AG10803 (cell line): ENCODE measurements around the gene TBCD.
"Not testable (repeated sequence)": the region's sequence is repeated elsewhere in the genome, so short reads cannot be mapped to it uniquely, and the experiment has no call there.

Experiments
- DNase-seq: peaks from one replicate; pipeline ENCODE4 v3.0.0; 2010; ENCODE audit warnings: low read depth
- H3K4me3 ChIP-seq: 2 replicates; pipeline ENCODE4 v1.5.1; 2011; ENCODE audit warnings: mild to moderate bottlenecking, low read length, control low read depth
- TF ChIP-seq, protein P1 (sequence below): conservative IDR thresholded peaks from 2 replicates; pipeline ENCODE4 v1.5.1; 2011; ENCODE audit warnings: mild to moderate bottlenecking, low read length, control low read depth, inconsistent platforms

The TBCD gene

DNA sequence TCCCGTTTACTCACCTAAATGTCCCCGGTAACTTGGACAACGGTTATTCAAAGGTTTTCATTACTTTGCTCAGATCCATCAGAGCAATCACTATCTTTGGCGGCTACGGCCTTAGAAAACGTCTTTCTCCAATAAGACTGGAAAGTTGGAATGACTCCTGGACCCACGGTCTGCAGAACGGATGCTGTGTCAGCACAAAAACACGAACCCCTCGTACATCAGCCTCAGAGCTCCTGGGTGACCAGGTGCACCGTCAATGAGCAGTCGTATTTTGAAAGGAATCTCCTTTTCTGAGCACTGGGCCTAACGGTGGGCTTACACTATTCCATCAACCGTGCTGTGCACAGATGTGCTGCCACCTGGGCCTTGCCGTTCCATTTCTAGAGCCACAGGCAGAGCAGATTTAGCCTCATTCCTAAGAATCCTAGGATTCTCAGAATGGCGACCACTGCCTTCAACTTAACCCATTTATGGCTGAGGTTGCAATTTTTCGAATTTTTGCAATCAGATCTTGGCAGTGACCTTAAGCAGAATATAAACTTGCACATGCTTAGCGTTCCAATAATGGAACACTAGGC lies 198.7 kb downstream of the TBCD start:
- DNase-seq, result no peak
- no peak overlapping the region for H3K4me3 ChIP-seq
- TF ChIP-seq, protein P1, sequence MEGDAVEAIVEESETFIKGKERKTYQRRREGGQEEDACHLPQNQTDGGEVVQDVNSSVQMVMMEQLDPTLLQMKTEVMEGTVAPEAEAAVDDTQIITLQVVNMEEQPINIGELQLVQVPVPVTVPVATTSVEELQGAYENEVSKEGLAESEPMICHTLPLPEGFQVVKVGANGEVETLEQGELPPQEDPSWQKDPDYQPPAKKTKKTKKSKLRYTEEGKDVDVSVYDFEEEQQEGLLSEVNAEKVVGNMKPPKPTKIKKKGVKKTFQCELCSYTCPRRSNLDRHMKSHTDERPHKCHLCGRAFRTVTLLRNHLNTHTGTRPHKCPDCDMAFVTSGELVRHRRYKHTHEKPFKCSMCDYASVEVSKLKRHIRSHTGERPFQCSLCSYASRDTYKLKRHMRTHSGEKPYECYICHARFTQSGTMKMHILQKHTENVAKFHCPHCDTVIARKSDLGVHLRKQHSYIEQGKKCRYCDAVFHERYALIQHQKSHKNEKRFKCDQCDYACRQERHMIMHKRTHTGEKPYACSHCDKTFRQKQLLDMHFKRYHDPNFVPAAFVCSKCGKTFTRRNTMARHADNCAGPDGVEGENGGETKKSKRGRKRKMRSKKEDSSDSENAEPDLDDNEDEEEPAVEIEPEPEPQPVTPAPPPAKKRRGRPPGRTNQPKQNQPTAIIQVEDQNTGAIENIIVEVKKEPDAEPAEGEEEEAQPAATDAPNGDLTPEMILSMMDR, result no peak

DNA sequence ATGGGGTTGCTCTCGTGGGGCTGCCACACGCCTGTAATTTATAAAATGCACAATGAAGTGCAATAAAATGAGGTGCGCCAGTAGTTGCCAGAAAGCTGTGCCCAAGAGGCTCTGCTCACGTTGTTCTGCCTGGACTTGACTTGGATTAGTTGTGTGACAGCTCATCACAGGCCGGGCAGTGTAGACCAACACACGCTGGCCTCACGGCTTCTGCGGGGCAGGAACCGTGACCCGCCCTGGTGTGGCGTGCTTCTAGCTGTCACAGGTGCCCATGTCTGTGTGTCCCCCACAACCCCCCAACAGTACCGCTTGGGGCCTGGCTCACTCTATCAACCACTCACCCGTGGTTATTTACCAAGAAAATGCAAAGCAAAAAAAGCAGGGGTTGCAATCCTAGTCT lies 200.2 kb downstream of the TBCD start:
- H3K4me3 ChIP-seq, result no peak overlapping the region
- TF ChIP-seq, protein P1, result no peak
- no peak for DNase-seq

DNA sequence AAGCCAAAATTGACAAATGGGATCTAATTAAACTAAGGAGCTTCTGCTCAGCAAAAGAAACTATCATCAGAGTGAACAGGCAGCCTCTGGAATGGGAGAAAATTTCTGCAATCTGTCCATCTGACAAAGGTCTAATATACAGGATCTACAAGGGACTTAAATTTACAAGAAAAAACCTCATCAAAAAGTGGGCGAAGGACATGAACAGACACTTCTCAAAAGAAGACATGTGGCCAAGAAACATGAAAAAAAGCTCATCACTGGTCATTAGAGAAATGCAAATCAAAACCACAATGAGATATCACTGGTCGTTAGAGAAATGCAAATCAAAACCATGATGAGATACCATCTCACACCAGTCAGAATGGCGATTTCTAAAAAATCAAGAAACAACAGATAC lies 203.2 kb downstream of the TBCD start:
- H3K4me3 ChIP-seq, DNase-seq: not testable (repeated sequence)

DNA sequence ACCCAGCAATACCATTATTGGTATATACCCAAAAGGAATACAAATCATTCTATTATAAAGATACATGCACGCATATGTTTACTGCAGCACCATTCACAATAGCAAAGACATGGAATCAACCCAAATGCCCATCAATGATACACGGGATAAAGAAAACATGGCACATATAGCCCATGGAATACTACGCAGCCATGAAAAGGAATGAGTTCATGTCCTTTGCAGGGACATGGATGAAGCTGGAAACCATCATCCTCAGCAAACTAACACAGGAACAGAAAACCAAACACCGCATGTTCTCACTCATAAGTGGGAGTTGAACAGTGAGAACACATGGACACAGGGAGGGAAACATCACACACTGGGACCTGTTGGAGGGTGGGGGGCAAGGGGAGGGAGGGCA lies 203.8 kb downstream of the TBCD start:
- not testable (repeated sequence) for DNase-seq, H3K4me3 ChIP-seq

DNA sequence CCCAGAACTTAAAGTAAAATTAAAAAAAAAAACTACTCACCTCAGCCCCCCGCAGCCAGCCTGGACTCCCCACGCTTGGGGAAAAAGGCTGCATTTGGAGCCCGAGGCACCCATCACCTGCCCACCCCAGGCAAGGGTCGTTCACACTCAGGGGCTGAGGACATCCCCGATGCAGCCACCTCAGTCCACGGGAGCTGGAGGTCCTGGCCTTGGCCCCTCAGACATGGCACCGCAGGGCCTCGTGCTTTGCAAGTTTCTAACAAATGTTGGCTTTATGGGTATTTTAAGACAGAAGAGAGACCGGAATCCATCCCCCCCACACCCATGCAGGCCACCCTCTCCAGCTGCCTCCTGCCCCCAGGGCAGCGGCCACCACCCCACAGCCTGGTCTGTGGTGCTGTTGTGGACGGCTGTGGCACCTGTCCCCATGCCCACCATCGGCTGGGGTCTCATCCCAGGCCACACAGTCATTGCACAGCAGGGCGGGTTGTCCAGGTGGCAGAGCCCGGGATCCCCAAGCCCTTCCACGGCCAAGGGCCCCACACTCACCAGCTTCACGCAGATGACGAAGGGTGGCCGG lies 204.4 kb downstream of the TBCD start:
- TF ChIP-seq, protein P1, result no peak
- no peak overlapping the region for H3K4me3 ChIP-seq
- no peak for DNase-seq

DNA sequence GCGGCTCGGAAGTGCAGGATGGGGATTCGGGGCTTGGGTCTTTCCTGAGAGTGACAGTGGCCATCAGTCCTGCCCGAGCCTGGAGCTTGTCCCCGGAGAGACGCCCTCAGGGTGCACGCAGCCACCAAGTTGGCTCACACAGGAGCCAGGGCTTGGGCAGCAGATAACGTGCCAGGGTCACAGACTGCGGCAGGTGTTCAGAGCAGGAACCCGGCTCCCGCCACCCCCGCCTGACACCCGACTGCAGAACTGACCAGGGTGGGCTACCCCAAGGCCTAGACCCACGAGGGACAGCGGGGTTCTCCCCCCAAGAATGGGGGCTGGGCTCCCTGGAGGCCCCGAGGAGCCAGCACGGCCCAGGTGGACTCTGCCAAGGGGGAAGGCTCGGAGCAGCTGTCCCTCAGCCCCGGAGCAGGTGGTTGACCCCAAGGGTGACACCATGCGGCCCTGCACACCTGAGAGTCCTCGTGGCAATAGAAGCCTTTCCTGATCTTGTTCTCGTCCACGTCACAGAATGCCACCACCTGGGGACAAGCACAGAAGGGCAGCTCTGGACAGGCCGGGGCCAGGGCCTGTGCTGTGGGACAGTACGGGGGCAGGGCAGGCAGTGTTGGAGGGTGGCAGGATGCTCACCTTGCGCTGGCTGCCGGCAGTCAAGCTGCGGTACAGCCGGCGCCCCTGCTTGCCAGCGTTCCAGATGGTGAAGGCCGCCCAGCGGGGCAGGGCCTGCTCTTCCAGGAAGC lies 205.0 kb downstream of the TBCD start:
- H3K4me3 ChIP-seq, result no peak overlapping the region
- DNase-seq, result no peak
- TF ChIP-seq, protein P1, result no peak

DNA sequence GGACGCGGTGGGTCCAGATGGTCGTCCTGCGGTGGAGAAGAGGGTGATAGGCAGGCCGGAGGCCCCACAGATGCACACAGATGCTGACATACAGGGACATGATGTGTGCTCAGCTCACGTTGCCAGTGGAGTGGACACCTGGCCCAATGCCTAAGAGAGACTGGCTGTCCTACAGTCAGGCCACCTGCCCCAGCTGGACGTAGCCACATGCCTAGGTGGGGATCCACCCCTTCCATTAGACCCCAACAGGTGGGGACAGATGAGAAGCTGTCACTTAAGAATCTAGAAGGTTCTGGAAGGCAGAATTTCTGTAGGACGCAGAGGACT lies 205.6 kb downstream of the TBCD start:
- TF ChIP-seq, protein P1, result no peak
- H3K4me3 ChIP-seq, result no peak overlapping the region
- DNase-seq, result no peak

DNA sequence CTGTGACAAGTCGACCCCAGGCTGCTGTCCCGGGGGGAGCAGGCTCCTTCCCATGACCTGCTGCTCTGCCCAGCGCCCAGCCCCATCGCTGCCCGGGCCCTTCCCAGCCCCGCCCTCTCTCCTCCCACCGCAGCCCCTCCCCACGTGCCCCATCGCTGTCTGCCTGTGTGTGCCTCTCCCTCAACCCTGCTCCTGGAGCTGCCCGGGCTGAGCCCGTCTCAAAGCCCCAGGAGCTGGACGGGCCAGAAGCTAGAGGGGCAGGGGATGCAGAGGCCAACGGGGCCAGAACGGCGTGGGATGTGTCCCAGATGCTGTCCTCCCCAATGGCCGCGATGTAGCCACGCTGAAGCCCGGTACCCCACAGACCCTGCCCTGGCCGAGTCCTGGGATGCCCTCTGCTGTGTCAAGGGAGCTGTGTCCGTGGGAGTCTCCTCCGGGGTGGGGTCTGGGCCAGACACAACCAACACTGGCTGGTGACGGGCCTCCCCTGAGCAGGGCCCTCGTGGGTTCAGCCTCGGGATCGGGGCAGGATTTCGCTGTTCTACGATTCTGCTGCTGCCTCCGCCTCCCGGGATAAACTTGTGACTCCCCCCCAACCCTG lies 206.2 kb downstream of the TBCD start:
- no peak for DNase-seq
- no peak overlapping the region for H3K4me3 ChIP-seq
- TF ChIP-seq, protein P1, result no peak
